Right lobe of liver (tissue), 4 donors: ENCODE results near the gene RASSF5.

Experiments
- POLR2A ChIP-seq: fragments of 450-650 bp; IDR thresholded peaks from one replicate; pipeline ENCODE4 v1.6.1; 2017; ENCODE audit warnings: antibody characterized with exemption, mild to moderate bottlenecking
- TF ChIP-seq, protein P1 (sequence below), 4 donors: fragments of 200-600 bp in 3 of 4; fragments of 450-650 bp in 1 of 4; IDR thresholded peaks; one replicate each; pipeline versions ENCODE4 v1.5.1 to v1.8.0; 2016 to 2022; ENCODE audit warnings: antibody characterized with exemption in 4 of 4, mild to moderate bottlenecking in 2 of 4
- donor health status: DM: no; HTN: no; CAD: no.
- donor health status: DM: no; HTN: no; CAD: no.
- donor health status: DM: no; HTN: yes; CAD: no.

DNA sequence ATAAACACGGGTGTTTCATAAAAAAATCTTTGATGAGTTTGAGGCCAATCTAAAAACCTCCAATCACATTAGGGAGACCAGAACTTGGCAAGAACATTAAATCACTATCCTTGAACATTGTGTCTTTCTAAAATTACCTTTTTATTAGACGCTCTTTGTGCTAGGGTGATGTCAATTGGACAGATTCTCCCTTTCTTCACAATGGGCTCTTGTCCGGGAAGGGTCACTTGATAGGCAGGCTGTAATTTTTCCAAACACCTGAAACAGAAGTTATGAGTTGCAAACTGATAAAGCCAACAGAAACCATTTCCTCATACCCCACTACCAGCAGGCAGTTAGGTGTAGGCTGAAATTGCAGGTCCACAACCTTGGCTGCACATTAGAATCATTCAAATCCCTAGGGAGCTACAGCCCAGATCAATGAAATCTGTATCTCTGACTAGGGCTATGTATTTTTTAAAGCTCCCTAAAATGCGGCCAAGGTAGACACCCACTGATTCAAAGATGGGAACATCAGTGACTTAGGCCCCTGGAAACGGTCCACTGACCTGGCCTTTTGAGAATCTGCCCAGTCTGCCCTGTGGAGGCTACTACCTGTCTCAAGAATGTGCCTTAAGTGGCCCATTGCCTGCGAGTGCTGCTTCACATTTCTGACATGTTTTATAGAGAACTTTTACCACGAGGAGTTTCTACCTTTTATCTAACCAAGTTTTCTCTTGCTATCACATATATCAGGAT lies 88.4 kb downstream of the RASSF5 start:
- TF ChIP-seq, protein P1, sequence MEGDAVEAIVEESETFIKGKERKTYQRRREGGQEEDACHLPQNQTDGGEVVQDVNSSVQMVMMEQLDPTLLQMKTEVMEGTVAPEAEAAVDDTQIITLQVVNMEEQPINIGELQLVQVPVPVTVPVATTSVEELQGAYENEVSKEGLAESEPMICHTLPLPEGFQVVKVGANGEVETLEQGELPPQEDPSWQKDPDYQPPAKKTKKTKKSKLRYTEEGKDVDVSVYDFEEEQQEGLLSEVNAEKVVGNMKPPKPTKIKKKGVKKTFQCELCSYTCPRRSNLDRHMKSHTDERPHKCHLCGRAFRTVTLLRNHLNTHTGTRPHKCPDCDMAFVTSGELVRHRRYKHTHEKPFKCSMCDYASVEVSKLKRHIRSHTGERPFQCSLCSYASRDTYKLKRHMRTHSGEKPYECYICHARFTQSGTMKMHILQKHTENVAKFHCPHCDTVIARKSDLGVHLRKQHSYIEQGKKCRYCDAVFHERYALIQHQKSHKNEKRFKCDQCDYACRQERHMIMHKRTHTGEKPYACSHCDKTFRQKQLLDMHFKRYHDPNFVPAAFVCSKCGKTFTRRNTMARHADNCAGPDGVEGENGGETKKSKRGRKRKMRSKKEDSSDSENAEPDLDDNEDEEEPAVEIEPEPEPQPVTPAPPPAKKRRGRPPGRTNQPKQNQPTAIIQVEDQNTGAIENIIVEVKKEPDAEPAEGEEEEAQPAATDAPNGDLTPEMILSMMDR (IDR thresholded peaks at IDR 0.05), result no peak
- TF ChIP-seq POLR2A, result no peak
